Choroid plexus epithelial cell (primary cell): ENCODE data around the gene E2F7.

Source experiments
- DNase-seq: peaks from one replicate; pipeline ENCODE4 v3.0.0-alpha.2; 2010; ENCODE audit warnings: low read depth
- H3K4me3 ChIP-seq: 2 replicates; pipeline ENCODE4 v1.5.1; 2011; ENCODE audit warnings: low read depth, mild to moderate bottlenecking, control low read depth, low read length, moderate library complexity
- CTCF ChIP-seq: conservative IDR thresholded peaks from 2 replicates; pipeline ENCODE4 v1.5.1; 2011; ENCODE audit warnings: low read depth, mild to moderate bottlenecking, control low read depth, inconsistent platforms, low read length, moderate library complexity

Gene E2F7

GRCh38 chr12:76990716-76991115, 74.7 kb downstream of the E2F7 start:
- no peak for TF ChIP-seq CTCF
- no peak for DNase-seq
- no peak overlapping the region for H3K4me3 ChIP-seq

- no peak overlapping the region for H3K4me3 ChIP-seq
- no peak for DNase-seq
- TF ChIP-seq CTCF = no peak
Measured at GRCh38 chr12:76984566-76984965, 80.8 kb downstream of the E2F7 start.

- DNase-seq = no peak
- TF ChIP-seq CTCF = no peak
- no peak overlapping the region for H3K4me3 ChIP-seq
Measured at GRCh38 chr12:76983420-76983819, 81.9 kb downstream of the E2F7 start.

GRCh38 chr12:76980196-76980595, 85.2 kb downstream of the E2F7 start:
- no peak for DNase-seq
- no peak for TF ChIP-seq CTCF

GRCh38 chr12:76976777-76977382, 88.5 kb downstream of the E2F7 start:
- H3K4me3 ChIP-seq = no peak overlapping the region
- DNase-seq = peak; percentile 16
- TF ChIP-seq CTCF = no peak

More at GRCh38 chr12:76980196-76980595, 85.2 kb downstream of the E2F7 start:
- no peak overlapping the region for H3K4me3 ChIP-seq
